PC-3 (cell line): ENCODE data around the gene LENG9. TPM values are rescaled to one million over a fixed set of nuclear protein-coding genes. Genes with fewer than 3 reads are reported as not detected.

Experiments
- ATAC-seq: fragments of 200-7000 bp; cut with Tn5 transposase; 2 replicates; pipeline ENCODE4 v1.9.1; 2020; ENCODE audit warnings: mild to moderate bottlenecking, moderate library complexity
- BruUV-seq: library from RNA; stranded (reverse); fragments of 400-500 nt; replicated peaks from 2 replicates; lab custom pipeline; 2021; lab: Mats Ljungman, UMichigan
- CTCF ChIA-PET: fragments of 300-600 bp; sonication (Branson Sonifier 250); formaldehyde crosslinking; loops from one replicate; lab custom pipeline; 2022; ENCODE audit warnings: antibody characterized with exemption; lab: Charles Lee
- POLR2A ChIA-PET: fragments of 300-600 bp; sonication (Branson Sonifier 250); formaldehyde crosslinking; loops from one replicate; lab custom pipeline; 2022; ENCODE audit warnings: antibody characterized with exemption; ENCODE audit not compliant: unreplicated experiment; lab: Charles Lee
- DNase-seq: peaks from one replicate; pipeline ENCODE4 v3.0.0-alpha.2; 2015
- H2AFZ ChIP-seq: fragments of 300-600 bp; sonication (generic); 2 replicates; pipeline ENCODE4 v1.6.0; 2016; ENCODE audit warnings: antibody characterized with exemption, low read length
- H3F3A ChIP-seq: fragments of 300-600 bp; sonication (generic); one replicate; pipeline ENCODE4 v1.6.0; 2017; ENCODE audit warnings: antibody characterized with exemption, low read length, control low read depth, mild to moderate bottlenecking; ENCODE audit not compliant: unreplicated experiment
- H3K27ac ChIP-seq: fragments of 300-600 bp; sonication (generic); 2 replicates; pipeline ENCODE4 v1.5.1; 2016; ENCODE audit warnings: mild to moderate bottlenecking, low read length
- H3K27me3 ChIP-seq: fragments of 300-600 bp; sonication (generic); 2 replicates; pipeline ENCODE4 v1.6.1; 2016; ENCODE audit warnings: low read length, mixed read lengths
- H3K36me3 ChIP-seq: fragments of 300-600 bp; sonication (generic); 2 replicates; pipeline ENCODE4 v1.6.1; 2016; ENCODE audit warnings: low read depth, mixed run types, low read length, mixed read lengths
- H3K4me1 ChIP-seq: fragments of 300-600 bp; sonication (generic); 2 replicates; pipeline ENCODE4 v1.5.1; 2016; ENCODE audit warnings: low read length; ENCODE audit not compliant: insufficient read depth
- H3K4me2 ChIP-seq: fragments of 300-600 bp; sonication (generic); 2 replicates; pipeline ENCODE4 v1.6.0; 2016; ENCODE audit warnings: low read length
- H3K4me3 ChIP-seq: fragments of 300-600 bp; sonication (generic); 2 replicates; pipeline ENCODE4 v1.5.1; 2016; ENCODE audit warnings: mild to moderate bottlenecking, low read length, mixed read lengths
- H3K79me2 ChIP-seq: fragments of 300-600 bp; sonication (generic); 2 replicates; pipeline ENCODE4 v1.6.1; 2017; ENCODE audit warnings: low read length, mixed read lengths
- H3K9ac ChIP-seq: fragments of 300-600 bp; sonication (generic); 2 replicates; pipeline ENCODE4 v1.6.0; 2016; ENCODE audit warnings: mild to moderate bottlenecking, low read length
- H3K9me2 ChIP-seq: fragments of 300-600 bp; sonication (generic); replicated peaks from 2 replicates; pipeline ENCODE4 v1.6.1; 2016; ENCODE audit warnings: mixed run types, low read length, mixed read lengths
- H3K9me3 ChIP-seq: fragments of 300-600 bp; sonication (generic); 2 replicates; pipeline ENCODE4 v1.6.1; 2016; ENCODE audit warnings: low read length, mixed read lengths
- H4K20me1 ChIP-seq: fragments of 300-600 bp; sonication (generic); 2 replicates; pipeline ENCODE4 v1.6.1; 2016; ENCODE audit warnings: low read length, mixed read lengths
- EZH2 ChIP-seq: fragments of 300-600 bp; sonication (generic); IDR thresholded peaks from one replicate; pipeline ENCODE4 v1.6.1; 2017; ENCODE audit warnings: antibody characterized with exemption, mild to moderate bottlenecking, low read length; ENCODE audit not compliant: unreplicated experiment
- EZH2phosphoT487 ChIP-seq: fragments of 300-600 bp; sonication (generic); IDR thresholded peaks from 2 replicates; pipeline ENCODE4 v1.6.1; 2018; ENCODE audit warnings: mild to moderate bottlenecking, antibody characterized with exemption, low read length, borderline replicate concordance
- intact Hi-C: fragments of 100-400 bp; cut with micrococcal nuclease; formaldehyde crosslinking; loops from 2 replicates; pipeline ENCODE4 v1.9.0; 2023
- total RNA-seq: library from RNA; depleted of rRNA; stranded (reverse); fragments of >200 nt; gene quantifications from 2 replicates; pipeline ENCODE4 v1.2.3, GENCODE V29; 2014
- TF ChIP-seq, protein P1 (sequence below): fragments of 300-600 bp; sonication (generic); conservative IDR thresholded peaks from 2 replicates; pipeline ENCODE4 v1.5.1; 2017; ENCODE audit warnings: antibody characterized with exemption, low read depth, mild to moderate bottlenecking, low read length

The LENG9 gene
- total RNA-seq, 1 experiment from 2014 or later: 7.1 TPM

- POLR2A ChIA-PET: interaction anchor here (0.6 kb wide), 1 partner anchor 181 kb away, joined by 4 read pairs; no protein-coding TSS in a partner anchor
- Histone ChIP-seq H4K20me1 (peaks cover 35% of the 10 kb centered on the region), H3K9me3 (no peaks in the 10 kb centered on the region), H3K36me3 (peaks cover 77% of the 10 kb centered on the region), H3K4me2 (no peak overlapping the region), H3K27ac (no peak overlapping the region), H3K4me3 (no peak overlapping the region), H3K9ac (no peak overlapping the region), H3K27me3 (no peaks in the 10 kb centered on the region), H3K9me2 (no peaks in the 10 kb centered on the region), H2AFZ (no peak overlapping the region), H3K4me1 (peaks cover 13% of the 10 kb centered on the region), H3K79me2 (peaks cover 79% of the 10 kb centered on the region), H3F3A (no peaks in the 10 kb centered on the region)
- DNase-seq (no peak), ATAC-seq (no peak)
- CTCF ChIA-PET: no interaction called here
- BruUV-seq: TSS peak; percentile 5
- intact Hi-C loops: no loop called here
- no peak for TF ChIP-seq EZH2
- TF ChIP-seq, protein P1, sequence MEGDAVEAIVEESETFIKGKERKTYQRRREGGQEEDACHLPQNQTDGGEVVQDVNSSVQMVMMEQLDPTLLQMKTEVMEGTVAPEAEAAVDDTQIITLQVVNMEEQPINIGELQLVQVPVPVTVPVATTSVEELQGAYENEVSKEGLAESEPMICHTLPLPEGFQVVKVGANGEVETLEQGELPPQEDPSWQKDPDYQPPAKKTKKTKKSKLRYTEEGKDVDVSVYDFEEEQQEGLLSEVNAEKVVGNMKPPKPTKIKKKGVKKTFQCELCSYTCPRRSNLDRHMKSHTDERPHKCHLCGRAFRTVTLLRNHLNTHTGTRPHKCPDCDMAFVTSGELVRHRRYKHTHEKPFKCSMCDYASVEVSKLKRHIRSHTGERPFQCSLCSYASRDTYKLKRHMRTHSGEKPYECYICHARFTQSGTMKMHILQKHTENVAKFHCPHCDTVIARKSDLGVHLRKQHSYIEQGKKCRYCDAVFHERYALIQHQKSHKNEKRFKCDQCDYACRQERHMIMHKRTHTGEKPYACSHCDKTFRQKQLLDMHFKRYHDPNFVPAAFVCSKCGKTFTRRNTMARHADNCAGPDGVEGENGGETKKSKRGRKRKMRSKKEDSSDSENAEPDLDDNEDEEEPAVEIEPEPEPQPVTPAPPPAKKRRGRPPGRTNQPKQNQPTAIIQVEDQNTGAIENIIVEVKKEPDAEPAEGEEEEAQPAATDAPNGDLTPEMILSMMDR: no peak
- no peak for TF ChIP-seq EZH2phosphoT487
These were observed 5.6 kb downstream of the LENG9 start for GRCh38 chr19:54457773-54458647.

- no TSS peak for BruUV-seq
- Histone ChIP-seq H3K9ac (no peak overlapping the region), H4K20me1 (peaks cover 48% of the 10 kb centered on the region), H3K27ac (no peak overlapping the region), H3K9me3 (no peaks in the 10 kb centered on the region), H3K4me1 (peaks cover 2% of the 10 kb centered on the region; the same call in 1 of the 2 replicates), H3K27me3 (no peaks in the 10 kb centered on the region), H3F3A (no peaks in the 10 kb centered on the region), H3K36me3 (peaks cover 86% of the 10 kb centered on the region), H2AFZ (no peak overlapping the region), H3K79me2 (peaks cover 79% of the 10 kb centered on the region), H3K4me2 (no peak overlapping the region), H3K4me3 (no peak overlapping the region), H3K9me2 (no peaks in the 10 kb centered on the region)
- ChIA-PET CTCF (no interaction called here), POLR2A (no interaction called here)
- ATAC-seq (no peak), DNase-seq (no peak)
- intact Hi-C loops: no loop called here
- TF ChIP-seq EZH2phosphoT487 (no peak), EZH2 (no peak)
- TF ChIP-seq, protein P1: no peak
These were observed 6.9 kb downstream of the LENG9 start for GRCh38 chr19:54456423-54457373.
